GM12873 (cell line): ENCODE measurements around the gene GSTCD.

Experiments used
- TF ChIP-seq, protein P1 (sequence below): IDR thresholded peaks from 2 replicates; pipeline ENCODE4 v1.5.1; 2012; ENCODE audit warnings: low read depth, mild to moderate bottlenecking, moderate library complexity, low read length, control low read depth; ENCODE audit not compliant: insufficient read depth; ENCODE audit errors: missing control alignments

GSTCD gene

DNA sequence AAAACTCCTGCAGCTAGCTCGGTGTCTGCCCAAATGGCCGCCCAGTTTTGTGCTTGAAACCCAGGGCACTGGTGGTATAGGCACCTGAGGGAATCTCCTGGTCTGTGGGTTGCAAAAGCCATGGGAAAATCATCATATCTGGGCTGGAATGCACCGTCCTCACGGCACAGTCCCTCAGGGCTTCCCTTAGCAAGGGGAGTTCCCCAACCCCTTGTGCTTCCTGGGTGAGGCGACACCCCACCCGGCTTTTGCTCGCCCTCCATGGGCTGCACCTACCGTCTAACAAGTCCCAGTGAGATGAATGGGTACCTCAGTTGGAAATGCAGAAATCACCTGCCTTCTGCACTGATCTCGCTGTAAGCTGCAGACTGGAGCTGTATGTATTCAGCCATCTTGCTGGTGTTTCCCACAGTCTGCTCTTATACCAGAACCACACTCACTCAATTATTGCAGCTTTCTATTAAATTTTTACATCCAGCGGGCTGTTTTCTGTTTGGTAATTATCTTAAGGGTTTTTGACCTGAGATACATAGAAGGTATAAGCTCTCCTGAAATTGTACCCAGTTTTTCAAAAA, 150.0 kb downstream of the GSTCD start:
- TF ChIP-seq, protein P1, sequence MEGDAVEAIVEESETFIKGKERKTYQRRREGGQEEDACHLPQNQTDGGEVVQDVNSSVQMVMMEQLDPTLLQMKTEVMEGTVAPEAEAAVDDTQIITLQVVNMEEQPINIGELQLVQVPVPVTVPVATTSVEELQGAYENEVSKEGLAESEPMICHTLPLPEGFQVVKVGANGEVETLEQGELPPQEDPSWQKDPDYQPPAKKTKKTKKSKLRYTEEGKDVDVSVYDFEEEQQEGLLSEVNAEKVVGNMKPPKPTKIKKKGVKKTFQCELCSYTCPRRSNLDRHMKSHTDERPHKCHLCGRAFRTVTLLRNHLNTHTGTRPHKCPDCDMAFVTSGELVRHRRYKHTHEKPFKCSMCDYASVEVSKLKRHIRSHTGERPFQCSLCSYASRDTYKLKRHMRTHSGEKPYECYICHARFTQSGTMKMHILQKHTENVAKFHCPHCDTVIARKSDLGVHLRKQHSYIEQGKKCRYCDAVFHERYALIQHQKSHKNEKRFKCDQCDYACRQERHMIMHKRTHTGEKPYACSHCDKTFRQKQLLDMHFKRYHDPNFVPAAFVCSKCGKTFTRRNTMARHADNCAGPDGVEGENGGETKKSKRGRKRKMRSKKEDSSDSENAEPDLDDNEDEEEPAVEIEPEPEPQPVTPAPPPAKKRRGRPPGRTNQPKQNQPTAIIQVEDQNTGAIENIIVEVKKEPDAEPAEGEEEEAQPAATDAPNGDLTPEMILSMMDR = no peak

DNA sequence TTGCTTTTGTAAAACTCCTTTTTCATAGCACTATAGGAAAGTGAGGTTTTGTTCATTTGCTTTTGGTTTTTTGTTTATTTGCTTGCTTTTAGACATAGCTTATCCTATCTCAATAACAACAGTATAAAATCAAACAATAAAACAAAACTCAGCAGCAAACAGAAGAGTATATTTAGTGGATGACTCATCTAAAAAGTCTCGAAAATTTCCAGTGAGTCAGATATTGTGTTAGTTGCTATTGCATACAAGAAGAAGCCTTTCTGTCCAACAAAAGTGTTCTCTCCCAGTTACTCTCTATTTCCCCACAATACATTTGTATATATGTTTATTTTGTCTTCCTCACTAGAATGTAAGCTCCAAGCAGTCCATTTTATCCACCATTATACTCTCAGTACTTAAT, 150.6 kb downstream of the GSTCD start:
- TF ChIP-seq, protein P1 = no peak

DNA sequence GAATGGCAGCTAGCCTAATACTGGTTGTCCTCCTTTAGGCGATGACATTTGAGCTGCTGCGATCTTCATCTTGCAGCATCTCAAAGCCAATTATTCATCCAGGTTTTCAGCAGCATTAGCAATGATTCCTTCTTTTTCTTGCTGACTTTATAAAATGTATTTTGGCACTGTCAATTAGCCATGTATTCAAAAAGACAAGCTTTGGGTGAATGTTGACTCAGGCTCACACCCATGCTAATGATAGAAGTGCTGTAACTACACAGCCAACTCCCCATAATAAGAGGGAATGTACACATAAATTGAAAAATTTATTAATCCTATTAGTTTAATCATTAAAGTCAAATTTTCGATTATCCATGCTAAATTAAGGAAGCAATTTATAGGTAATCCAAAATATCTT, 162.4 kb downstream of the GSTCD start:
- TF ChIP-seq, protein P1 = no peak

DNA sequence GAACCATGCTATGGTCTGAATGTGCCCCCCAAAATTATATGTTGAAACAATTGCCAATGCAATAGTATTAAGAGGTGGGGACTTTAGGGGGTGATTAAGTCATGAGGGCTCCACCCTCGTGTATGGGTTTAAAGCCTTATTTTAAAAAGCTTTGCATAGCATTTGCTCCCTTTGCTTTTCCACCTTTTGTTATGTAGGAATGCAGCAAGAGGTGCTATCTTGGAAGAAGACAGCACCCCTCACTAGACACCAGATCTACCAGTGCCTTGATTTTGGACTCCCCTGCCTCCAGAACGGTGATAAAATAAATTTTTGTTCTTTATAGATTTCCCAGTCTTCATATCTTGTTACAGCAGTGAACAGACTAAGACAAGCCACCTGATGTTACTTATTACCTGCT, 163.4 kb downstream of the GSTCD start:
- TF ChIP-seq, protein P1 = no peak

DNA sequence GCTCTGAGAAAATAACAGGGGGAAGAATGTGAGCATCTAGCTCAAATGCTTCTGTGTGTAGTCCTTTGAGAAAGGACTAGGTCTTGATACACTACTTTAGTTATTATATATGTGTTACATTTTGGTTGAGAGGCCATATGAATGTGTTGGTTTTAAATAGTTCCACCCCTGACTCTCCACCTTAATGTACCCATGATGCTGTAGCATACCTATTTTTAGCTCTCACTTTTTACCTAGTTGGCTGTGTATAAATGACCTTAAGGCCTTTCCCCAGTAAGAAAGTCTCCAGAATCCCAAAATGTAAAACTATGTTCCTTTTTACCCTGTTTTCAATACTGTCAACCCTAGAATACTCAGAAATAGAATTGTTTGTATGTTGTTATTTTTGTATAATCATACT, 166.6 kb downstream of the GSTCD start:
- TF ChIP-seq, protein P1 = no peak

DNA sequence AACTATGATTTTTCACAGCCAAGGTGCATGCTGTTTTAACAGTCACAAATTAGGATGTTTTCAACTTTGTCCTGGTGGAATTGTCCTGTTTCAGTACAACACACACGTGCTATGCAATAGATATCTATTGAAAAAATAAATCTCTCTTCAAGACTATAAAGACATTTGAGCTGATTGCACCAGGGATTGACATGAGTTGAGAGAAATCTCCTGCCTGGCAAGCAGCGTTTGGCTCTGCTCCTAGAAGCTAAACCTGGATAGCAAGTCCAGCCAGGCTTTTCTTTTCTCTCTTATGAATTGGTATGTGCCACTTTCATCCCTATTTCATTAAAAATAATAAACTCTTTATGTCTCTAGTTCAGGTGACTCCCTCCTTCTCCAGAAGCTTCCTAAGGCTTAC, 170.1 kb downstream of the GSTCD start:
- TF ChIP-seq, protein P1 = no peak

DNA sequence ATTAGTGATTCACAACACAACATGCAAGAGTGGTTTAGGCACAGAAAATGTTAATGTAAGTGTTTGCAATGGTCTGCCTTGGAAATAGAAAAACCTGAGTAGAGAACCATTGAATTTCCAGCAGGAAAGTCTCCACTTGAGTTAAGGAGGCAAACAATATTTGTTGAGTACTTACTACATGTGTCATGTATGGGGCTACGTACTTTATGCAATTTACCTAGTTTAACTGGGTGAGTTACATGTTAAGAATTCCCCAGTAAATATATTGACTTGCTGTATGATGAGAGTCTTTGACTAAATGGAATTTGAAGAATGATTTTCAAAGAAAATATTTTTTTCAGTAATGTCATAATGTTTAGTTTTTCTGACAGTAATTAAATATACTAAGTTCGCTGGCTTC, 178.9 kb downstream of the GSTCD start:
- TF ChIP-seq, protein P1 = no peak
